HEK293 (cell line): ENCODE data around the gene GSG1.

ENCODE experiments used
- CTCF ChIA-PET: fragments of 350-600 bp; formaldehyde crosslinking; extraction: SDS; loops from one replicate; lab custom pipeline; 2021; ENCODE audit warnings: antibody characterized with exemption; lab: Yijun Ruan, JAX
- POLR2A ChIA-PET: fragments of 300-600 bp; formaldehyde crosslinking; extraction: SDS; loops from one replicate; lab custom pipeline; 2020; ENCODE audit warnings: antibody characterized with exemption, inconsistent platforms; lab: Yijun Ruan, JAX
- H3K27ac ChIP-seq: fragments of 200-500 bp; sonication (Bioruptor generic); 2 replicates; pipeline ENCODE4 v1.5.1; 2014; ENCODE audit warnings: low read depth, low read length, control low read depth, inconsistent platforms; ENCODE audit errors: extremely low read depth
- H3K36me3 ChIP-seq, 2 experiments: fragments of 200-500 bp in 1 of 2; sonication (Bioruptor generic) in 1 of 2; 1 replicate in 1 of 2; 2 replicates in 1 of 2; pipeline ENCODE4 v1.5.1; 2014 to 2017; ENCODE audit warnings: inconsistent platforms in 2 of 2, low read length in 2 of 2; ENCODE audit not compliant: control insufficient read depth in 2 of 2, insufficient read depth in 1 of 2
- H3K4me1 ChIP-seq: fragments of 200-500 bp; sonication (Bioruptor generic); 2 replicates; pipeline ENCODE4 v1.5.1; 2014; ENCODE audit warnings: mild to moderate bottlenecking, low read length, inconsistent platforms; ENCODE audit not compliant: control insufficient read depth, insufficient read depth
- H3K4me3 ChIP-seq: 2 replicates; pipeline ENCODE4 v1.5.1; 2011; ENCODE audit warnings: low read depth, mild to moderate bottlenecking, control low read depth, low read length, moderate library complexity
- H3K9me3 ChIP-seq: fragments of 200-500 bp; sonication (Bioruptor generic); 2 replicates; pipeline ENCODE4 v1.5.1; 2014; ENCODE audit warnings: low read depth, low read length, inconsistent platforms; ENCODE audit not compliant: control insufficient read depth, insufficient read depth
- MEIS1 ChIP-seq: sonication (generic); formaldehyde crosslinking; IDR thresholded peaks from 2 replicates; pipeline ENCODE4 v1.8.1; 2022; ENCODE audit warnings: missing genetic modification reagents, mild to moderate bottlenecking, borderline replicate concordance
- PRDM1 ChIP-seq: fragments of 450-650 bp; formaldehyde crosslinking; IDR thresholded peaks from 2 replicates; pipeline ENCODE4; 2016; ENCODE audit warnings: missing biosample characterization, missing genetic modification characterization
- SCRT2 ChIP-seq: fragments of 450-650 bp; formaldehyde crosslinking; IDR thresholded peaks from 2 replicates; pipeline ENCODE4 v1.5.1; 2016; ENCODE audit warnings: missing biosample characterization, missing genetic modification characterization
- SP3 ChIP-seq: fragments of 450-650 bp; formaldehyde crosslinking; IDR thresholded peaks from 2 replicates; pipeline ENCODE4 v1.5.1; 2016; ENCODE audit warnings: missing biosample characterization, missing genetic modification characterization
- SP7 ChIP-seq: fragments of 450-650 bp; formaldehyde crosslinking; IDR thresholded peaks from 2 replicates; pipeline ENCODE4 v1.5.1; 2016; ENCODE audit warnings: missing biosample characterization, missing genetic modification characterization
- TCF7L2 ChIP-seq: IDR thresholded peaks from 2 replicates; pipeline ENCODE4 v1.6.1; 2011; ENCODE audit warnings: low read depth, mild to moderate bottlenecking, inconsistent platforms, low read length, moderate library complexity, borderline replicate concordance
- ZFP3 ChIP-seq: fragments of 450-650 bp; formaldehyde crosslinking; IDR thresholded peaks from 2 replicates; pipeline ENCODE4 v1.5.1; 2016; ENCODE audit warnings: low read depth, missing biosample characterization, missing genetic modification characterization
- ZNF146 ChIP-seq: fragments of 450-650 bp; formaldehyde crosslinking; IDR thresholded peaks from 2 replicates; pipeline ENCODE4 v1.5.1; 2016; ENCODE audit warnings: missing biosample characterization, missing genetic modification characterization
- ZNF23 ChIP-seq: fragments of 450-650 bp; formaldehyde crosslinking; IDR thresholded peaks from 2 replicates; pipeline ENCODE4 v1.5.1; 2016; ENCODE audit warnings: missing biosample characterization, missing genetic modification characterization, borderline replicate concordance
- ZNF37A ChIP-seq: fragments of 450-650 bp; IDR thresholded peaks from 2 replicates; pipeline ENCODE4 v1.5.1; 2018; ENCODE audit warnings: missing biosample characterization, missing genetic modification characterization
- ZNF416 ChIP-seq: fragments of 450-650 bp; formaldehyde crosslinking; IDR thresholded peaks from 2 replicates; pipeline ENCODE4 v1.5.1; 2016; ENCODE audit warnings: missing biosample characterization, missing genetic modification characterization
- ZNF544 ChIP-seq: fragments of 450-650 bp; formaldehyde crosslinking; IDR thresholded peaks from 2 replicates; pipeline ENCODE4 v1.5.0; 2017; ENCODE audit warnings: missing biosample characterization, missing genetic modification characterization
- ZNF548 ChIP-seq: fragments of 450-650 bp; formaldehyde crosslinking; IDR thresholded peaks from 2 replicates; pipeline ENCODE4 v1.5.1; 2016; ENCODE audit warnings: missing biosample characterization, missing genetic modification characterization
- ZNF571 ChIP-seq: fragments of 450-650 bp; formaldehyde crosslinking; IDR thresholded peaks from 2 replicates; pipeline ENCODE4 v1.5.0; 2017; ENCODE audit warnings: missing biosample characterization, missing genetic modification characterization
- ZNF585B ChIP-seq: fragments of 450-650 bp; formaldehyde crosslinking; IDR thresholded peaks from 2 replicates; pipeline ENCODE4 v1.5.1; 2016; ENCODE audit warnings: missing biosample characterization, missing genetic modification characterization
- ZNF664 ChIP-seq: fragments of 450-650 bp; formaldehyde crosslinking; IDR thresholded peaks from 2 replicates; pipeline ENCODE4 v1.5.1; 2016; ENCODE audit warnings: missing biosample characterization, missing genetic modification characterization
- ZNF747 ChIP-seq: fragments of 450-650 bp; formaldehyde crosslinking; IDR thresholded peaks from 2 replicates; pipeline ENCODE4 v1.5.1; 2016; ENCODE audit warnings: missing biosample characterization, missing genetic modification characterization
- ZNF792 ChIP-seq: fragments of 450-650 bp; formaldehyde crosslinking; IDR thresholded peaks from 2 replicates; pipeline ENCODE4 v1.5.1; 2016; ENCODE audit warnings: missing biosample characterization, missing genetic modification characterization
- ZSCAN23 ChIP-seq: fragments of 450-650 bp; formaldehyde crosslinking; IDR thresholded peaks from 2 replicates; pipeline ENCODE4 v1.5.1; 2016; ENCODE audit warnings: missing biosample characterization, missing genetic modification characterization
- TF ChIP-seq, protein P1 (sequence below): fragments of 450-650 bp; formaldehyde crosslinking; IDR thresholded peaks from 2 replicates; pipeline ENCODE4 v1.5.1; 2016; ENCODE audit warnings: missing biosample characterization, missing genetic modification characterization
- TF ChIP-seq, protein P2 (sequence below): fragments of 450-650 bp; formaldehyde crosslinking; IDR thresholded peaks from 2 replicates; pipeline ENCODE4 v1.5.1; 2017; ENCODE audit warnings: missing biosample characterization, missing genetic modification characterization
- TF ChIP-seq, protein P3 (sequence below): fragments of 450-650 bp; formaldehyde crosslinking; IDR thresholded peaks from 2 replicates; pipeline ENCODE4 v1.5.1; 2016; ENCODE audit warnings: missing biosample characterization, missing genetic modification characterization
- TF ChIP-seq, protein P4 (sequence below): fragments of 450-650 bp; formaldehyde crosslinking; IDR thresholded peaks from 2 replicates; pipeline ENCODE4 v1.5.1; 2016; ENCODE audit warnings: missing biosample characterization, missing genetic modification characterization, low read depth

GSG1 gene

DNA sequence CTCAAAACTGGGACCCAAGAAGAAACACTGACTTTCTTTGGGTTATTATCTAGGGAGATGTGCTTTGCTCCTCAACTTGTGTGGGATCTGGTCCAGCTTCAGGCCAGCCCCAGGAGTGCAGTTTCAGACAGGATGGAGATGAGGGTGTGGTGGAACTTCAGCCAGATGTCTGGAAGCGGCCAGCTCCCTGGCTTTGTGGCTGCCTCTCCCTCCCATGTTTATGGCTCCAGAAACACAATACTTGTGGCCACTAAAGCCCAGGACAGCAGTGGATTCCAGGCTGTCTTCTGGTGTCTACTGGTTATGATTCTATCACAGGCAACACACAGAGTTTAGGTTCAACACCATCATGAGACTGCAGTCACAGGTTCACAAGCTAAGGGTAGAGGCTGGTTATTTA, 48.8 kb upstream of the GSG1 start:
- Histone ChIP-seq H3K36me3 (no peaks in the 10 kb centered on the region), H3K27ac (no peak overlapping the region), H3K4me1 (peaks cover 6% of the 10 kb centered on the region; the same call in 1 of the 2 replicates), H3K4me3 (no peak overlapping the region), H3K9me3 (no peaks in the 10 kb centered on the region)
- ChIA-PET CTCF (interaction anchor here (0.9 to 1.2 kb wide), 2 partner anchors 11 to 83 kb away, joined by 3 read pairs; no protein-coding TSS in a partner anchor), POLR2A (no interaction called here)
- TF ChIP-seq, protein P1, sequence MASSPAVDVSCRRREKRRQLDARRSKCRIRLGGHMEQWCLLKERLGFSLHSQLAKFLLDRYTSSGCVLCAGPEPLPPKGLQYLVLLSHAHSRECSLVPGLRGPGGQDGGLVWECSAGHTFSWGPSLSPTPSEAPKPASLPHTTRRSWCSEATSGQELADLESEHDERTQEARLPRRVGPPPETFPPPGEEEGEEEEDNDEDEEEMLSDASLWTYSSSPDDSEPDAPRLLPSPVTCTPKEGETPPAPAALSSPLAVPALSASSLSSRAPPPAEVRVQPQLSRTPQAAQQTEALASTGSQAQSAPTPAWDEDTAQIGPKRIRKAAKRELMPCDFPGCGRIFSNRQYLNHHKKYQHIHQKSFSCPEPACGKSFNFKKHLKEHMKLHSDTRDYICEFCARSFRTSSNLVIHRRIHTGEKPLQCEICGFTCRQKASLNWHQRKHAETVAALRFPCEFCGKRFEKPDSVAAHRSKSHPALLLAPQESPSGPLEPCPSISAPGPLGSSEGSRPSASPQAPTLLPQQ = no peak
- TF ChIP-seq ZNF571 (tag by site-specific recombination) = no peak
- TF ChIP-seq ZSCAN23 (tag by site-specific recombination) = no peak
- TF ChIP-seq ZNF548 = no peak
- no peak for TF ChIP-seq ZNF544 (tag by site-specific recombination)
- no peak for TF ChIP-seq TCF7L2
- TF ChIP-seq ZNF146 = no peak

DNA sequence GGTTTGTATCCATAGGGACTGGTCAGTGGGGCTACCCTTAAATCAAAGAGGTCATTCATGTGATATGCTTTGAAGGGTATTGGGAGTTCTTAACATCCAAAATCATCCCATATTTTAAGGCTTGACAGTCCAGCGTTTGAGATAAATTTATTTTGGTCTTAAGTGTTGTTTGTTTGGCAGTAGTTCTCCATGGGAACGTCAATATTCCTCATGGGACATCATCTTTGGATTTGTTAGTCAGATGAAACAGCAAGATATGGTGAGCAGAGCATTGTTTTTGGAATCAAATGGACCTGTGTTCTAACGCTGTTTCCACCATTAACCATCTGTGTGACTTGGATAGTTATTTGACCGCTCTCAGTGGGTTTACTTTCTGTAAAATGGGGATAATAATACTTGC, 45.9 kb upstream of the GSG1 start:
- no peaks in the 10 kb centered on the region for H3K36me3 ChIP-seq
- POLR2A ChIA-PET = no interaction called here
- TF ChIP-seq MEIS1 (CRISPR knock-in tag) (no peak), ZNF23 (no peak), ZNF585B (tag by site-specific recombination) (no peak), ZNF747 (tag by site-specific recombination) (no peak), ZNF416 (no peak), ZNF571 (tag by site-specific recombination) (no peak), SCRT2 (tag by site-specific recombination) (no peak), ZFP3 (tag by site-specific recombination) (no peak), ZNF664 (tag by site-specific recombination) (no peak), SP3 (tag by site-specific recombination) (no peak), ZNF37A (tag by site-specific recombination) (no peak), PRDM1 (no peak), SP7 (tag by site-specific recombination) (no peak), ZSCAN23 (tag by site-specific recombination) (no peak), ZNF792 (tag by site-specific recombination) (no peak)
- TF ChIP-seq, protein P2, sequence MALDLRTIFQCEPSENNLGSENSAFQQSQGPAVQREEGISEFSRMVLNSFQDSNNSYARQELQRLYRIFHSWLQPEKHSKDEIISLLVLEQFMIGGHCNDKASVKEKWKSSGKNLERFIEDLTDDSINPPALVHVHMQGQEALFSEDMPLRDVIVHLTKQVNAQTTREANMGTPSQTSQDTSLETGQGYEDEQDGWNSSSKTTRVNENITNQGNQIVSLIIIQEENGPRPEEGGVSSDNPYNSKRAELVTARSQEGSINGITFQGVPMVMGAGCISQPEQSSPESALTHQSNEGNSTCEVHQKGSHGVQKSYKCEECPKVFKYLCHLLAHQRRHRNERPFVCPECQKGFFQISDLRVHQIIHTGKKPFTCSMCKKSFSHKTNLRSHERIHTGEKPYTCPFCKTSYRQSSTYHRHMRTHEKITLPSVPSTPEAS = no peak
- TF ChIP-seq, protein P3, sequence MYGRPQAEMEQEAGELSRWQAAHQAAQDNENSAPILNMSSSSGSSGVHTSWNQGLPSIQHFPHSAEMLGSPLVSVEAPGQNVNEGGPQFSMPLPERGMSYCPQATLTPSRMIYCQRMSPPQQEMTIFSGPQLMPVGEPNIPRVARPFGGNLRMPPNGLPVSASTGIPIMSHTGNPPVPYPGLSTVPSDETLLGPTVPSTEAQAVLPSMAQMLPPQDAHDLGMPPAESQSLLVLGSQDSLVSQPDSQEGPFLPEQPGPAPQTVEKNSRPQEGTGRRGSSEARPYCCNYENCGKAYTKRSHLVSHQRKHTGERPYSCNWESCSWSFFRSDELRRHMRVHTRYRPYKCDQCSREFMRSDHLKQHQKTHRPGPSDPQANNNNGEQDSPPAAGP = no peak
- TF ChIP-seq, protein P4, sequence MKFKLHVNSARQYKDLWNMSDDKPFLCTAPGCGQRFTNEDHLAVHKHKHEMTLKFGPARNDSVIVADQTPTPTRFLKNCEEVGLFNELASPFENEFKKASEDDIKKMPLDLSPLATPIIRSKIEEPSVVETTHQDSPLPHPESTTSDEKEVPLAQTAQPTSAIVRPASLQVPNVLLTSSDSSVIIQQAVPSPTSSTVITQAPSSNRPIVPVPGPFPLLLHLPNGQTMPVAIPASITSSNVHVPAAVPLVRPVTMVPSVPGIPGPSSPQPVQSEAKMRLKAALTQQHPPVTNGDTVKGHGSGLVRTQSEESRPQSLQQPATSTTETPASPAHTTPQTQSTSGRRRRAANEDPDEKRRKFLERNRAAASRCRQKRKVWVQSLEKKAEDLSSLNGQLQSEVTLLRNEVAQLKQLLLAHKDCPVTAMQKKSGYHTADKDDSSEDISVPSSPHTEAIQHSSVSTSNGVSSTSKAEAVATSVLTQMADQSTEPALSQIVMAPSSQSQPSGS (tag by site-specific recombination) = no peak
- TF ChIP-seq, all 188 proteins: peak for 0
- Histone ChIP-seq H3K4me1 (0 out of 2 replicates have a peak, but pooled peaks cover 2% of the 10 kb centered on the region), H3K9me3 (no peaks in the 10 kb centered on the region), H3K27ac (no peak overlapping the region), H3K4me3 (no peak overlapping the region)
- CTCF ChIA-PET = interaction anchor here (0.6 to 1.4 kb wide), 3 partner anchors 15 to 29 kb away, joined by 3 to 4 read pairs (median 3); no protein-coding TSS in a partner anchor
